Urothelium cell line (cell line): Measurements from ENCODE around the gene SLN.

Experiments used
- DNase-seq: peaks from one replicate; pipeline ENCODE4 v3.0.0; 2011; ENCODE audit warnings: low spot score, mixed read lengths
- FAIRE-seq: peaks from 2 replicates; lab custom pipeline; 2011; peaks lifted over from hg19 to GRCh38; lab: Jason Lieb, UNC

The SLN gene

GRCh38 chr11:107719557-107720302 lies 7.9 kb upstream of the SLN start:
- no peak for FAIRE-seq

DNA sequence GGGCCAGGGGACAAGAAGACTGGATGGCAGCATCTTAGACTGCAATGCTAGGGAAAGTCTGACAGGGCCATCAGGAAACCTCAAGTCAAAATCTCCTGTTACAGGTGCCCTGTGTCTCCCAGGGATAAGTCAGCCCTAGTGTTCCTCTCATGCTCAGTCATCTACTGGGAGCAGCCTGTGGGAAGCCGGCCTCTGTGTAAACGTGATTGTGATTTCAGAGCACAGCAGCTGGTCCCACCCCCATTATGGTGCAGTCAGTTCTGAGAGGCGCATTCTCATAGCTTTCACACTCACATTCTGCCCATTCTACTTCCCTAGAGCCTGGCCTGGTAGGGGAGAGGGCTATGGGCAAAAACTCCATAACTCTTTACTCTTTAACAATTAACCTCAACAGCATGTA lies 7.2 kb upstream of the SLN start:
- FAIRE-seq (no peak), DNase-seq (no peak)

More at GRCh38 chr11:107719557-107720302, 7.9 kb upstream of the SLN start:
- no peak for DNase-seq

- peak; percentile 37 for DNase-seq
- FAIRE-seq: no peak
These were observed 5.2 kb upstream of the SLN start for GRCh38 chr11:107716884-107717532.

DNA sequence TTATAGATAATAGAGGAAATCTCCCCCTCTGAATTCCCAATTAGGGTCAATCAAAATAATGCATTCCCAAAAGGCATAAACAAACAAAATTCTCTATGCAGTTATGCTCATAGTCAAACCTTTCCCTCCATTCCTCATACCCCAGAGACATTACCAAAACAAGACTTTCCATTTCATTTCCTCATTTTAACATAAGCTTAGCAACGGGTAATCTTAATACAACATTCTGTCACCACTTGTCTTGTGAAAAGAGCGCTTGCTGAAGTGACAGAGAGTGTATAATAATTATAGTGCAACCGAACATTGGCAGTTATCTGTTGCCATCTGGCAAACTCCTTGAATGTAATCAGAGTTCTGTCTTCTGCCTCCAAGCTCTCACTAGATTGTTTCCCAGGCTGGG lies 1.2 kb upstream of the SLN start:
- DNase-seq (no peak), FAIRE-seq (no peak)

GRCh38 chr11:107710301-107710700 lies 1.6 kb downstream of the SLN start:
- DNase-seq: no peak
- no peak for FAIRE-seq

DNA sequence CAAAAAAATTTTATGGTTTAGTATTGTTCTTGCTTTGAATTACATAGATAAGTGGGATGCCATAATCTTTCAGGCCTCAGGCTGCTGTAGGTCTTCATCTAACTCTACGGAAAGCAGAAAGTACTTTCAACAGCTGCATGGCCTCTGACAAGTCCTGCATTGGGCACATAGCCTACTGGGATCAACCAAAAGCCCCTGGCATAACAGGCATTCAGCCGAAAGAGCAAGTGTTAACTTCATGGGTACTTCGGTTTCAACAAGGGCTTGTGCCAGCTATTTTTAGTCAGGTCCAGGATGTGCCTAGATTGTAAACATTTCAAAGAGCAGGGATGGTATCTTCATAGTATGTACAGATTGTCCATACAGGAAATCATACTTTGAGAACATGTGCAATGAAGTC lies 3.1 kb downstream of the SLN start:
- DNase-seq: no peak
- FAIRE-seq: no peak

DNA sequence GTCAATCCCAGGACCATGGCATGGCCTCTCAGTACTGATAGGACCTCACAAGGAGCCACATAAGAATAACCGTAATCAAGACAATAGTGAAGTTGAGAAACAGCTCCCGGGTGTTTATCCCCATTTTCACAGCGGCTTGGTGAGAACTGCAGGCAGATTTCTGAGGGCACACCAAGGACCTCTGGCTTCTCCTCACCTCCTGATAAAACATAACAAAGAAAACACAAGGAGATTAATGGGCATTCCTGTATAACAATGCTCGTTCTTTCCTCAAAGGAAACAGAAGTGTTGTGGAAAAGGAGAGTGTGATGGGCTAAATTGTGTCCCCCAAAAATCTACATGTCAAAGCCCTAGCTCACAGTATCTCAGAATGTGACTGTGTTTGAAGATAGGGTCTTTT lies 4.0 kb downstream of the SLN start:
- FAIRE-seq (no peak), DNase-seq (no peak)

DNA sequence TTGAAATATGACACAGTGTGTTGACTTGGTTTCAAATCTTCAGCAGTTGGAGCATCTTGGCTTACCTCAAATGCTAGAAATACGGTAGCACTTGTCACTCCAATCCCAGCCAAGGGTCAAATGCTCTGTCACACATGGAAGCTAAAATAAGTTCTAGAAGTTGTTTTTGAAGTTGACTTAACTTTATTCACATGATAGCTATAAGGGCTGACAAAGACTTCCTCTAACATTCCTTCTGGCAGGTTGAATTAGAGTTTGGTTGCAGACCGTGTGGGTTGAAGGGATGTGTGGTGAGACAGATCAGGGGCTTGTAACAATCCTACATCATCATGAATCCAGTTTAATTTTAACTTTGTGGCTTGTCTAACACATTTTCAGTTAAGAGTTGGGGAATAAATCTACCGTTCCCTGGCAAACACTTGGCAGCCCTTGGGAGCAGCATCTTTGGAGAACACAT lies 4.6 kb downstream of the SLN start:
- DNase-seq (no peak), FAIRE-seq (no peak)

DNA sequence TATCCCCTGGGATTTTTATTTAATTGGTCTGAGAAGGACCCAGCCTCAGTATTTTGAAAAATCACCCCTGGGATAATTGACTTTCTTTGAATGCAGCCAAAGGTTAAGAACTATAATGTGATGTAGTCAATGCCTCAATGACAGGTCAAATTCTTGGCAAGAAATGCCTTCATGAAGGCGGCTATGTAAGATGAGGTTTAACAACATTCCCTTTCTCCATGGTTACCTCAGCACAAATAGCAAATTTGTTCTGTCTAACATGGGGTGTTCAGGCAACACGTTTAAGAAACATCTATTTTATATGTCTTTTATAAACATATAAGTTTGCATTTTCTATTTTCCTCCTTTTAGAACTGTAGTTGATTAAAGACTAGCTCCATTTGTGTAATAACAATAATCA lies 5.3 kb downstream of the SLN start:
- DNase-seq (no peak), FAIRE-seq (no peak)

DNA sequence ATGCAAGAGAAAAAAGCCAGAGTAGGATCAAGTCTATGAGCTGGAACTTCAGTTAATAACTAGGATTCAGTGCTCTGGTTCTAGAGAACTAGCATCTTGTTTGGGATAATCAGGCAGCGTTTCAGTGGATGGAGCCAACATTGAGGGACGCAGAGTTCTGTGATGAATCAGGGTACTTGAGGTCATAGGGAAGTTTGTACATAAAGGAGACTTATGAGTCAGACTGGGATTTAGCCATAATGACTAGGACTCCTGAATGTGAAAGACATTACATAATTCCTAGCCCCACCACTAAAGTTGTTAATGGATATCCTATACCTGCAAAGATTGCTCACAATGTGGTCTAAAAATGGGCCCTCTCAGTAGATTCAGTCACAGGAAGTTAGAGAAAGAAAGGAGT lies 6.8 kb downstream of the SLN start:
- FAIRE-seq (peak; percentile 44), DNase-seq (peak; percentile 81)

- peak; percentile 44 for FAIRE-seq
These were observed 7.4 kb downstream of the SLN start for GRCh38 chr11:107704451-107704850.

GRCh38 chr11:107702723-107703122 lies 9.1 kb downstream of the SLN start:
- DNase-seq: no peak

More at GRCh38 chr11:107704451-107704850, 7.4 kb downstream of the SLN start:
- DNase-seq: peak; percentile 21

GRCh38 chr11:107702109-107702660 lies 9.7 kb downstream of the SLN start:
- FAIRE-seq: no peak
- no peak for DNase-seq

More at GRCh38 chr11:107702723-107703122, 9.1 kb downstream of the SLN start:
- no peak for FAIRE-seq

- DNase-seq (no peak), FAIRE-seq (no peak)
These were observed 12.2 kb downstream of the SLN start for GRCh38 chr11:107699371-107700285.

DNA sequence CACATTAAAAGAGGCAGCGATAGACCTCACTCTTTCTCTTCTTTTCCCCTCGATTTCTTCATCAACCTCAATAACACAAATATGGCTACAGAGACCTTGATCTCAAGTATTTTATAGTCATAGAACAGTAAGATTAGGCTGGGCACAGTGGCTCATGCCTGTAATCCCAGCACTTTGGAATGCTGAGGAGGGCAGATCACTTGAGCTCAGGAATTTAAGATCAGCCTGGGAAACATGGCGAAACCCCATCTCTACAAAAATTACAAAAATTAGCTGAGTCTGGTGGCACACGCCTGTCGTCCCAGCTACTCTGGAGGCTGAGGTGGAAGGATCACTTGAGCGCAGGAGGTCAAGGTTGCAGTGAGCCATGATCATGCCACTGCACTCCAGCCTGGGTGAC lies 14.6 kb downstream of the SLN start:
- no peak for DNase-seq
- FAIRE-seq: no peak

- FAIRE-seq (no peak), DNase-seq (peak; percentile 70)
These were observed 15.7 kb downstream of the SLN start for GRCh38 chr11:107696140-107696539.

GRCh38 chr11:107695446-107695845 lies 16.4 kb downstream of the SLN start:
- no peak for DNase-seq
- no peak for FAIRE-seq

GRCh38 chr11:107691000-107691750 lies 20.7 kb downstream of the SLN start:
- DNase-seq (no peak), FAIRE-seq (no peak)

DNA sequence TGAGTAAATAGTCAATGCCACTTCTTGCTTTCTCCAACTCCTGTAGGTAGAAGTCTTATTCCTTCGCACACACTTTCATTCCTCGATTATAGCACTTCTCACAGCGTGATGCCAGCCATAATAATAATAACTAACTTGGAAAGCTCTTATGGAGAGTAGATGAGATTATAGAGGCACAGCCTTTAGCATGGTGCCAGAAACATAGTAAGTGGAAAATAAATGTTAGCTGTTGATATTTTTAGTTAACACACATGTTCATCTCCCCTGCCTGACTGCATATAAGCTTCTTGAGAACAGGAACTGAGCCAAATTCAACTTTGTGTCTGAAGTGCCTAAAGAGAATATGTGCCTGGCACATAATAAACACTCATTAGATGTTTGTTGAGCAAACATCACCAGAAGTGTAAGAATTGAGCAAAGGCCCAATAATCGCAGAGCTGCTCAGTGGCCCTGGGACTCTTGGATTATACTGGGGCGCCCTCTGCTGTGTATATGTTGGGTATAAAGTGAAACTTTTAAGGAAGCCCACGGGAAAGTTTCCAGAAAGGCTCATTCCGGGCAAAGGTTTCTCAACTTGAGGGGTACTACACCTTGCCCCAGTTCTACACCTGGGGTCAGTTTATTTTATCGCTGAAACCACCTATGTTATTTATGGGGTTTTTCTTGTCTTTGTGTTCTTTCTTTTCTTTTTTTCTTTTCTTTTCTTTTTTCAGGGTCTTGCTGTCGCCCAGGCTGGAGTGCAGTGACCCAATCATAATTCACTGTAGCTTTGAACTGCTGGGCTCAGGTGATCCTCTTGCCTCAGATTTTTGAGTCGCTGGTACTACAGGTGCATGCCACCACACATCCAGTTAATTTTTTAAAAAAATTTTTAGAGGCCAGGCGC lies 22.3 kb downstream of the SLN start:
- DNase-seq (peak; percentile 63), FAIRE-seq (no peak)
